Breast epithelium (tissue), 3 donors: ENCODE data around the gene HEG1.

ENCODE experiments used
- POLR2AphosphoS5 ChIP-seq, 3 donors: sonication (generic); formaldehyde crosslinking; IDR thresholded peaks; one replicate each; pipeline ENCODE4 v1.6.1; 2017; ENCODE audit warnings: antibody characterized with exemption in 3 of 3
- TF ChIP-seq, protein P1 (sequence below), 3 donors: fragments of 450-650 bp; IDR thresholded peaks; one replicate each; pipeline ENCODE4 v1.5.1; 2016 to 2017; ENCODE audit warnings: antibody characterized with exemption in 3 of 3, mild to moderate bottlenecking in 3 of 3, moderate library complexity in 3 of 3

DNA sequence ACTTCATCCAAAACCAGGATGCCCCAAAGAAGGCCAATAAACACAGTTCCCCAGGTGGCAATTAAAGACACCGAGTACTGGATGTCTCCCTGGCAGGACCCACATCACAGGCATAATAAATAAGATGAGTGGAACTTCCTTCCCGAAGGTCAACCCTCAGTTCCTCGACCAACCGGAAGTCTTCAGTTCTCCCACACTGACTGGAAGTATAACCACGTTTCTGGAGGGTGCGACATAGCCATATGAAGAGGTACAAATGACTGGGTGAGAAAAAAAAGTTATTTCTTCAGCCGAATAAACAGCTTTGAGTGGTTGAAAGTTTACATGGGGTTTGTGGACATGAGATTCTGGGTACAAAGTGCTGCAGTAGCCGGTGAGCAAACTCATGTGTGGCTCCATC is 86.6 kb downstream of the HEG1 start:
- TF ChIP-seq, protein P1, sequence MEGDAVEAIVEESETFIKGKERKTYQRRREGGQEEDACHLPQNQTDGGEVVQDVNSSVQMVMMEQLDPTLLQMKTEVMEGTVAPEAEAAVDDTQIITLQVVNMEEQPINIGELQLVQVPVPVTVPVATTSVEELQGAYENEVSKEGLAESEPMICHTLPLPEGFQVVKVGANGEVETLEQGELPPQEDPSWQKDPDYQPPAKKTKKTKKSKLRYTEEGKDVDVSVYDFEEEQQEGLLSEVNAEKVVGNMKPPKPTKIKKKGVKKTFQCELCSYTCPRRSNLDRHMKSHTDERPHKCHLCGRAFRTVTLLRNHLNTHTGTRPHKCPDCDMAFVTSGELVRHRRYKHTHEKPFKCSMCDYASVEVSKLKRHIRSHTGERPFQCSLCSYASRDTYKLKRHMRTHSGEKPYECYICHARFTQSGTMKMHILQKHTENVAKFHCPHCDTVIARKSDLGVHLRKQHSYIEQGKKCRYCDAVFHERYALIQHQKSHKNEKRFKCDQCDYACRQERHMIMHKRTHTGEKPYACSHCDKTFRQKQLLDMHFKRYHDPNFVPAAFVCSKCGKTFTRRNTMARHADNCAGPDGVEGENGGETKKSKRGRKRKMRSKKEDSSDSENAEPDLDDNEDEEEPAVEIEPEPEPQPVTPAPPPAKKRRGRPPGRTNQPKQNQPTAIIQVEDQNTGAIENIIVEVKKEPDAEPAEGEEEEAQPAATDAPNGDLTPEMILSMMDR (IDR thresholded peaks at IDR 0.05): no peak
- no peak for TF ChIP-seq POLR2AphosphoS5 (IDR thresholded peaks at IDR 0.05)
